Stimulated activated CD4-positive, alpha-beta T cell treated with anti-CD3 and anti-CD28 coated beads, Interleukin-2, amount 100 ng/mL, for 24 hours (primary cell): ENCODE results near the gene SPATS2.
"Not testable (repeated sequence)": the region's sequence is repeated elsewhere in the genome, so short reads cannot be mapped to it uniquely, and the experiment has no call there.

Source experiments
- DNase-seq, 2 donors: peaks; one replicate each; pipeline ENCODE4 v3.0.0-alpha.2; 2020

SPATS2 gene

DNA sequence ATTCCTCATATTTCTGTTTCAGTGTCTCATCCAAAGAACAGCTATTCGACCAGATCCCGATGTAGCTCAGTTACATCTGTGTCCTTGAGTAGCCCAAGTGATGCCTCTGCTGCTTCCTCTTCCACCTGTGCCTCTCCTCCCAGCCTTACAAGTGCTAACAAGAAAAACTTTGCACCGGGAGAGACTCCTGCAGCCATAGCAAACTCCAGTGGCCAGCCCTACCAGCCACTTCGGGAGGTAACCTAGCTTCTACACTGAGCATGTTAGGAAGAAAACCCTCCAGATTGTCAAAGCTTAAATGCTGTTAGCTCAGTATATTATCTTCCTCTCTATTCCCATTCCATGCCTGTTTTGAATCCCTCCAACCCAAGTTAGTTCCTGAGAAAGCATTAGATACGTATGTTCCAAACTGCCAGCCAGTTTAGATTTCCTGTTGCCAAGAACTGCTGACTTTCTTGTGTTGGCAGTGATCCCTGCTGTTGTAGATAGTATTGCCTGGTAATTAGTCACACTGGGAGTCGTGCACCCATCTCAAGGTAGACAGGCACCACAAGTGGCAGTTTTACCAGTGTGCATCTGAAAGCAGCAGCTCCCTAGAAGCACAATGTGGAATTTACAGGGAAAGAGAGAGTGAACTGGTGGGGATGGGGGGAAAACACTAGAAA lies 157.5 kb downstream of the SPATS2 start:
- DNase-seq: no peak

DNA sequence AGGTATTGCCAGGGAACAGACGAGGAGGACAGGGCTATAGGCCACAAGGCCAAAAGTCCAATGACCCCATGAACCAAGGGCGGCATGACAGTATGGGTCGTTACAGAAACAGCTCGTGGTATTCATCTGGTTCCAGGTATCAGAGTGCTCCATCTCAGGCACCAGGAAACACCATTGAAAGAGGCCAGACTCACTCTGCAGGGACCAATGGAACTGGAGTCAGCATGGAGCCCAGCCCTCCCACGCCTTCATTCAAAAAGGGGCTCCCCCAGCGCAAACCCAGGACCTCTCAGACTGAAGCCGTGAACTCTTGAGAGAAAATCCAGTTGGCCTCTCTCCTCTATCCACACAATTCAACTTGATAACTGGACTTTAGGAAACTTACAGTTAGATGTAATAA lies 158.7 kb downstream of the SPATS2 start:
- no peak for DNase-seq

DNA sequence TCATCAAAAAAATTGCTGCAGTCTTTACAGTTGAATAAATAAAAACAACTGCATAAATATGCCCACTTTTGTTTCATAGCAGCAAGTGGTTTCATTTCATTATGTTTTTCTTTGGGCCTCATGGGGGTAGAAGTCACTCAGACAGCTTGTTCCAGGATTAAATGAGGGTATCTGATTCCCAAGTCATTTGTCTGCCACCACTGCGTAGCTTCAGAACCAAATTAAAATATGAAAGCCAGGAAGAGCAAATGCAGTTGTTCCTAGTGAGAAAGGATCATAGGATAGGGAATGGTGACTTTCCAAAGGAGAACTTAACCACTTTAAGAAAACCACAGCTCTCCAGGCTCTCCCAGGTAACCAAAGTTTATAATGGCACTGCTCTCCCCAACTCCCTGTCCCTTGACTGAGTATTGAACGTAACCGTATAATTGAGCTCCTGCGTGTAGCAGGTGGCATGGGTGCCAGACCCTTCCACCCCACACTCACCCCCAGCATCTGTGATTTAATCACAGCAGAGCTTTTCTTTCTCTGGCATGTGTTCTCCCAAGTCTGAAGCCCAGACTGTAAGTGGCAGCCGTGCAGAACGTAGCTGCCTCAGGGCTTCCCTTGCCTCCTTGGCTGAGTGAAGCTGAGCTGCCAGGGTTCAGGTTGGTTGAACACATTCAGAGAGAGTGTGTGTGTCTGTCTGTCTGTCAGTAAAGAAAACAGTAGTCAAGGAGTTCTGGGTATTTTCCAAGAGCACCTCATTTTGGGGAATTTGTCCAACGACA lies 160.3 kb downstream of the SPATS2 start:
- no peak for DNase-seq

GRCh38 chr12:49529414-49529813 lies 162.2 kb downstream of the SPATS2 start:
- DNase-seq: no peak

DNA sequence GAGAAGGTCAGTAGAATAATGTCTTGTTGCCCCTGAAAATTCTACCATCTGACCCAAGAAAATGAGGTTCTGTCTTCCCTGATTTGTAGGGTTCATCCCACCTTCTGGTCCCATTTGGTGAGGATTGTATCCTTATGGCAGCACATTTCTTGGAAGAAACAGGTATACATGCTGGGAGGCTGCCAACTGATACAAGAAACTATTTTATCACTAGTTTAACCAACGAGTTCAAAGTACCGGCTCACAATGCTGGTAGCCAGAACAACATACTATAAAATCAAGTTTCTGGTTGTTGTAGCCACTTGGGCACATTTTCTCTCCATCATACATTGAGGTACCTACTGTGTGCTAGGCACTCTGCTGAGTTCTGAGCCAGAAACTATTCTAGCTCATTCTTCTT lies 164.5 kb downstream of the SPATS2 start:
- no peak for DNase-seq

- no peak for DNase-seq
These were observed 166.1 kb downstream of the SPATS2 start for GRCh38 chr12:49533331-49533730.

- DNase-seq: not testable (repeated sequence)
These were observed 166.9 kb downstream of the SPATS2 start for GRCh38 chr12:49534122-49534521.

- no peak for DNase-seq
These were observed 167.5 kb downstream of the SPATS2 start for GRCh38 chr12:49534731-49535278.

DNA sequence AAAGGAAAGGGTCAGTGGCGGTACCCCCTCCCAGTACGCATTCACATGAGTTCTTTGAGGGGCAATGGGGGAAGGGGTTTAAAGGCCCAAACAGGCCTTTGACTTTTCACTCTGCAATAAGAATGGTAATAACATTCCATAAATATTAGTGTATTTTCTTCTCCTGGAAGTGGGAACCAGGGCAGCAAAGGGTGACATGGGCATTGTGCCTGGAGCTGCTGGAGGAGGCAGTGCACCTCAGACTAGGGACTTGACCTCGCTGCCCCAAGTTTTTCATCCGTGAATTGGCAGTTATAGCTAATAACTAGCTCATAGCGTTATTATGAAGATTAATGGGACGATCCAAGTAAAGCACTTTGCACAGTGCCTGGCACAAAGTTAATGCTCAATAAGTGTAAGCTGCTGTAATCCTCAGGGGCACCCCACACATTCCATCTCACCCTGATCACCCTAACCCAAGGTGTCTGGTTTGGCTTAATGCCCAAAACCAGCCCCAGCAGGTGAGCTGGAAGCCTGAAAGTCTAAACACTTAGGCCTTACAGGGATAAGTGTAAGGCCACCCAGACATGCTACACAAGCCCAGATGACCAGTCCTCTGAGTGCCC lies 168.8 kb downstream of the SPATS2 start:
- no peak for DNase-seq

- no peak for DNase-seq
These were observed 169.3 kb downstream of the SPATS2 start for GRCh38 chr12:49536526-49537071.

- DNase-seq: no peak
These were observed 170.0 kb downstream of the SPATS2 start for GRCh38 chr12:49537231-49537751.

- peak; percentile 36 to 51 for DNase-seq
These were observed 170.7 kb downstream of the SPATS2 start for GRCh38 chr12:49537752-49538509.

GRCh38 chr12:49538510-49539403 lies 171.5 kb downstream of the SPATS2 start, which contains the start of gene KCNH3:
TSS of gene KCNH3 (plus strand) at chr12:49539030. CDS start at chr12:49539417, 387 bp downstream.
- DNase-seq: peak; percentile 82 to 85

- no peak for DNase-seq
These were observed 172.4 kb downstream of the SPATS2 start for GRCh38 chr12:49539406-49540228.

DNA sequence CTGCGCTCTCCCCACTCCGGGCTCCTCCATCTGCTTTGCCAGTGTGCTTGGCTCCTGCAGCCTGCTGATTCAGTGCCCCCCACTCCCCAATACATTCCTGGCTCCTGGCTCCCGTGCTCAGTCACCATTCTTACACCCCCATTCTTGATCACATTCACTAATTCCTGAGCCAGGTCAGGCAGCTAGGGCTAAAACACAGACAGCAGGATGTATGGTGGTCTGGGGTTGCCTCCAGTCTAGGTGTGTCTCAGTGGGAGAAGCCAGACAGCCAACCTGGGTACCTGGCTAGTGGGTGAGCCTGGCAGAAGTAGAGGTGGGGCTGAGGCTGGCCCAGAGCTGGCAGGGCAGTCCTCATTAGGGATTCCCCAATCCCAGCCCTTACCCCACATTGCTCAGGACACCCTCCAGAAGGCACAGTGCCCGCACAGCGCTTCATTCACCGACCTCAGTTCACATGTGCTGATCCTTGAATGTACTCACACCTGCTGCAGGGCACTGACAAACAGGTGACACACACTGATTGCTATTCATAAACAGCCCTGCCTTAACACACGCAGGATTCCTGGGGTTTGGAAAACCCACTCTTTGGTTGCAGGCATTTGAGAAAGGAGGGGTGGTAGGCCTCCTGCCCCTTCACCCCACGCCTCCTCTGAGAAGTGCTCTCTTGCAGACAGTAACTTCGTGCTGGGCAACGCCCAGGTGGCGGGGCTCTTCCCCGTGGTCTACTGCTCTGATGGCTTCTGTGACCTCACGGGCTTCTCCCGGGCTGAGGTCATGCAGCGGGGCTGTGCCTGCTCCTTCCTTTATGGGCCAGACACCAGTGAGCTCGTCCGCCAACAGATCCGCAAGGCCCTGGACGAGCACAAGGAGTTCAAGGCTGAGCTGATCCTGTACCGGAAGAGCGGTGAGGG lies 173.2 kb downstream of the SPATS2 start:
- no peak for DNase-seq

GRCh38 chr12:49541140-49541861 lies 174.0 kb downstream of the SPATS2 start:
- no peak for DNase-seq

GRCh38 chr12:49541911-49542505 lies 174.7 kb downstream of the SPATS2 start:
- no peak for DNase-seq

- no peak for DNase-seq
These were observed 175.4 kb downstream of the SPATS2 start for GRCh38 chr12:49542592-49543160.
